Endometrium (tissue), 2 donors: Measurements from ENCODE around the gene MPZL1.

ENCODE experiments used
- FAIRE-seq: peaks from 2 replicates; lab custom pipeline; 2012; peaks lifted over from hg19 to GRCh38; lab: Jason Lieb, UNC
- donor health status: control.
- donor health status: control.

MPZL1 gene

DNA sequence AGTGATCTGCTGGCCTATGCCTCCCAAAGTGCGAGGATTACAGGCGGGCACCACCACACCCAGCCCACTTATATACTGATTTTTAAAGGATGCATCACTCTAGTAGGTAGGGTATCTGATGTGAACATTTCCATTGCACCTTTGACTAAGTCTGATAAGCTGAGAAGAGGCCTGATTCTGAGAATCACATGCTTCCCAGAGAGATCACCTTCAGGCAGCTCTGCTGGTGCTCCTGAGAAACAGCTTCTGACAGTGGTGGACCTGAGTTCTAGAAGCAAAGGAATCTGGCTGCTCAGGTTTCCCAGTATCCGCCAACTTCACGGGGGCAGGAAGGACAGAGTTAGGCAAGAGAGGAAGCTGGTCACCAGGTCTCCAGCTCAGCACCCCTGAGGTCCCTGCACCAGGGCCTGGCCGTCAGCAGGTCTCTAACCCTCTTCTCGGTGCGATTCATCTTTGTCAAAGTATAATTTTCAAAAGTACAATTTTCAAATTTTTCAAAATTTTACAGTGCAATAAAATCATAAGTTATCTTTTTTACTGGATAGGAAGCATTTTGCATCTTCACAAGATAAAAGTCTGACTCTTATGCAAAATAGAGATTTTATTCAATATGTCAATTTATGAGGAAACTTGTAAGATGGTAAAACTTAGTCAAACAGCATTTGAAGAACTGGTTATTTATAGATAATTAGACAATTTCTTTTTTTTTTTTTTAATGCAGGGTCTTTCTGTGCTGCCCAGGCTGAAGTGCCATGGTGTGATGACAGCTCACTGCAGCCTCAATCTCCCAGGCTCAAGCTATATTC lies 25.8 kb upstream of the MPZL1 start:
- no peak for FAIRE-seq

DNA sequence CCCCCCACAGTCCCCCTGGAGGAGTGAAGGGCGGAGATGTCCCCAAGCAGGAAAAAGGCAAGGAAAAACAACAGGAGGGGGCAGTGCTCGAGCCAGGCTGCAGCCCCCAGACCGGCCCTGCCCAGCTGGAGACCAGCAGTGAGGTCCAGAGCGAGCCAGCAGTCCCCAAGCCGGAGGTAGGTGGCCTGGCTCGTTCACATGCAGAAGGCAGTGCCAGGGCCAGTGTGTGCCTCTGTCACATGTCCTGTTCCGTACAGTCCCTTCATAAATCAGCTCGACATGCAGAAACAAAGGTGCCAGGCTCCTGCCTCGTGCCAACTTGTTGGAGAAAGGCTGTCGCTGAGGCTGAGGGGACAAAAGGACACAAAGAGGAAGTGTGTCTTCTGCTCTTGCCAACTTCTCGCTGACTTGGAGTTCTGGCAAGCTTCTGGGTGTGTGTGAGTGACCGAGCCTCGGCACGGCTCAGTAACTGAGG lies 24.1 kb upstream of the MPZL1 start:
- no peak for FAIRE-seq

DNA sequence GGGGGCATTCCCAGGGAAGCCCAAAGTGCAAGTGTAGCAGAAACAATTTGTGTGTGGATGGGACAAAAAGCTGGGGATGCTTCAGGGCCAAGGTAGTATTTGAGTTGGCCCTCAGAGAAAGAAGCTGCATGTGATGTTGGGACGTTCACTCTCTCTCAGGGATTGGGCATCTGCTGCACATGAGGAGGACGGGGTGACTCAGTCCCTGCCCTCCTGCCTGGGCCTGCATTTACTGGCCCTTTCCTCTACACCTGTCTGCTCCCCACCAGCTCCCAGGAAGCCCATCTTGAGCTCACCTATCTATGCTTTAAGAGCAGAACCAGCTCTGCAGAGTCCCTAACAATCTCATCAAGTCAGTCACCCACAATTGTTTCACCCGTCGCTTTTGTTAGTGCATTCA lies 23.5 kb upstream of the MPZL1 start:
- no peak for FAIRE-seq

DNA sequence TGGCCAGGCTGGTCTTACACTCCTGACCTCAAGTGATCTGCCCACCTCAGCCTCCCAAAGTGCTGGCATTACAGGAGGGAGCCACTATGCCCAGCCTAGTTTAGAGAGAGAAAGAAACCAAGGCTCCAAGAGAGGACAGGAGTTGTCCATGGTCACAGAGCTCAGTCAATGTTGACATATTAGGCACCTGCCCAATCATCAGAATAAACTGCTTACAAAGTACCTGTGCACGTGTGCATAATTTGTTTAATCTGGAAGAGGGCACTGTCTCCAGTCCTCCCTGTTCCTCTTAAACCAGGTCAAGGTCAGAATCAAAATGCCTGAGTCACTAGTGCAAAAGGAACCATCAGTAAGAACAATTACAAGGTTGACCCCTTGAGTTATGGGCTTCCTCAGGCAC lies 20.3 kb upstream of the MPZL1 start:
- no peak for FAIRE-seq

DNA sequence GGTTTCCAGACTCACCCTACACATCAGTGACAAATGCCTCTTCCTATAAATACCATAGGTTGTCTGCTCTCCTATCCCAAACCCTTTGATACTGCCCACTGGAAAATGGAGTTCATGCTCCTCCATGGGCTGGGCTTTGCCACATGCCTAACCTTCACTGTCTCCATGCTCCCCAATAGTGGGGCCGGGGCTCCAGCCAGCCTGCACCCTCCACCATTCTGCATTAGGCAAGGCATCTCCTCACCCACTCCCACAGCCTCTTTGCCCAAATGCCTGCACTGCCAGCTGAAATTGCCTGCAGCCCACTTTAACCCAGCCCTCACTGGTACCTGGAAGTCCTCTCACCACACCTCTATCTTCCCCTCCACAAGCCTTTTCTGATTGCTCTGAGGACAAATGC lies 18.2 kb upstream of the MPZL1 start:
- no peak for FAIRE-seq

DNA sequence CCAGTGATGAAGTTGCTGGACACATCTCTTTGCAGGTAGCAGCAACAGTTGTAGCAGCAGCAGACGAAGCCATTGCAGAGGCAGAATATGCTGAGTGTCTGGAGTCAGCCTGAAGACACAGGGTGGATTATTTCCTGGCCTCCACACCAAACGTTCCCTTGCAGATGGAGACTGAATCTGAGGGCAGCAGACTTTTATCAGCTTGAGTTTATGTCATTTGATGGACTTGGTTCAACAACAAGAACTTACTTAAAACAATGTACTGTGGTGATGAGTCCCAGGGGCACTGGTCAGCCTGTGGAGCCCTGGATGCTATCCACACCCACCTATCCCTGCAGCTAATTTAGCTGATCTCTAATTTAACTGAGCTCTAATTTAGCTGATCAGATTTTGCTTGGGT lies 17.1 kb upstream of the MPZL1 start:
- no peak for FAIRE-seq

DNA sequence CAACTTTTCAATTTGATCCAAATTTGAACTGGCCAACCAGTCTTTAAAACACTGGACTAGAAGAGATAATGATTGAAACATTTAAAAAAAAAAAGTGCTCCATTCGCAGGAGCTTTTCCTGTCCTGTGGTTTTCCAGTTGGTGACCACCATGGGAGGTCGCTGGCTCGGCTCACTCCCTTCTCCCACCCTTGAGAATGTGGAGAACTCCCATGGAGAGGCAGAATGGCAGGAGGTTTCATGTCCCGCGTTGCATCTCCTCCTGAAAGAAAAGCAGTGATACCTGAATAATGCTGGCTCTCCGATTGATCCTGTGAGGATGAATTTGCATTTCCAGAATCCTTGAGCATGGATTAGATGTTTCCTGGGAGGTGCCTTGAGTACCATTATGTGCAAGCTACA lies 16.5 kb upstream of the MPZL1 start:
- no peak for FAIRE-seq

DNA sequence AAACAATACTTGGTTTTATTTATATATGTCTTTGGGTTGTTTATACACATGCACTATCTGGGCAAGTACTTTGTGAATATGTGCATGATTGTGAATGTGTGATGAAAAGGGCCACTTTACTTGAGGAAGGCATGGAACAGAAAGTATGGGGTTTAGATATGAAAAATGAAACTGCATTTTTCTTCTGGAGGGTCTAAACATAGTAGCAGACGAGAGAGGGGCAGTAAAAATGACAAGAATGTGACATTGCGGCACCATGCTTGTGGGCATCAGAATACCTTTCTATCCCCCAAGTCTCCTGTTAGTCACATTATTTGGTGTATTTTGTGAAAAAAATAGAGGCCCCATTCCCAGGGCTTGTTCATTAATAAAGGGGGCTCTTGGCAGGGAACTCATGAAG lies 15.4 kb upstream of the MPZL1 start:
- FAIRE-seq: no peak

DNA sequence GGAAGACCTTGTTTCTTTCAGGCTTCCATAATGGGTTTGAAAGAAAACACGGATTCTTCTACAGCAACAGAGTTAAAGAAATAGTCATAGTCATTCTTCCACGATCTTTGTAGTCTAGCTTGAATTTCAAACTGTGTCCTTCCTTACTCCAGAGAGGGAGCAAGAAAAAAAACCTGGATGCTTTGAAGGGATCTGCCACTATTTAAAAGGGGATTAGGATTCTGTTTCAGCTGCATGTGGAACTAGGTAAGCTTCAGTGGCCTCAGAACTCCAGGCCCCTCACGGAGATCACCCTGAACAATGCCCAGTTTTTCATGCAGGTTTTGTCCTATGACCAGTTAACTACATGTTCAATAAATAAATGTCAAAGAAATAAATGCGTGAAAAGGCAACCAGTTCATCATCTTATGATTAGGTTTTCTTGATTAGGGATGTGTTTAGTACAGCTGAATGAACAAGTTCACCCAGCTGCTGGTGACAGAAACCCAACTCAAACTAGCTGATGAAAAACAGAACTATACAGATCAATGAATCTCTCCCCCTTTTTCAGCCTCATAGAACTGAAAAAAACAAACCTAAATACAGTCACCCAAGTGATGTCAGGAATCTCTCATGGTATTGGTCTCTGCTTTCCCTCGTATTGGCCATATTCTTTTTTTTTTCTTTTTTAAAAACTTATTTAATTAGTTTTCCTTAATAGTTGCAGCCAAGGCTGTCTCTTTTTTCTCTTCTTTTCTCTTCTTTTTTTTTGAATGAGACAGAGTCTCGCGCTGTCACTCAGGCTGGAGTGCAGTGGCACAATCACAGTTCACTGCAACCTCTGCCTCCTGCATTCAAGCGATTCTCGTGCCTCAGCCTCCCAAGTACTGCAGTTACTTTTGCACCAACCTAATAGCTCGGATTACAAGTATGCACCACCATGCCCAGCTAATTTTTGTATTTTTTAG lies 14.6 kb upstream of the MPZL1 start:
- FAIRE-seq: no peak

DNA sequence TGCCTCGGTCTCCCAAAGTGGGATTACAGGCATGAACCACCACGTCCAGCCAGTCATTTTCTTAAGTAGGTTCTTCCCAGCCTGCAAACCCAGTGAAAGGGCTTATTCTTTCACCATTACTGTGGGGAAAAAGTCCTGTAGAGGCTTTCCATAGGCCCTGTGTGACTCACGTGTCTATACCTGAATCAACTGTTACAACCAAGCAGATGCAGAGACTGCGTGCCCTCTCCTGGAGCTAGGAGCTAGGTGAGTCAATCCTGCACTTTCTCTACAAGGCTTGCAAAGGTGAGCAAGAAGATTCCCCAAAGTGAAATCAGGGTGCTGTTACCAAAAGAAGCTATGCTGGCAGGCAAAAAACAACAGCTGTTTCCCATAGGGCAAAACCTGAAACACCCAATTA lies 13.8 kb upstream of the MPZL1 start:
- no peak for FAIRE-seq

DNA sequence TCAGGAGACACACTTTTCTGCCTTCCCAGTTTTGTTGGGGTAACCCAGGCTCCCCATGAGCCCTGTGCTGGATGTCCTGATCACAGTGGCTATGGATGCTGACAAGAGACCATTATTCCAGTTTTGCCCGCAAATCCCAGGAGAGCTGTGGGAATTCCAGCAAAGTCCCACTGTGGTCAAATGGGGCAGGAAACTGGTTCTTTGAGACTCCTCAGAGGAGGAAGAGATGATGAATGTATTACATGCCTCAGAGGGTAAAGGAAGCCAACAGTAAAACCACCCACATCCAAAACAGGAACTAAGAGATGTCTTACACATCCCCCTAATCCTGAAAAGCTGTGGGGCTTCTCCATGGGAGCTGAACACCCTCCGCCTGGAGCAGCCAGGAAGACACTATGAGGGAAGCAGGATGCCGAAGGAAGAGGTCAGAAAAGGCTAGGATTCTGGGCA lies 12.8 kb upstream of the MPZL1 start:
- FAIRE-seq: no peak

DNA sequence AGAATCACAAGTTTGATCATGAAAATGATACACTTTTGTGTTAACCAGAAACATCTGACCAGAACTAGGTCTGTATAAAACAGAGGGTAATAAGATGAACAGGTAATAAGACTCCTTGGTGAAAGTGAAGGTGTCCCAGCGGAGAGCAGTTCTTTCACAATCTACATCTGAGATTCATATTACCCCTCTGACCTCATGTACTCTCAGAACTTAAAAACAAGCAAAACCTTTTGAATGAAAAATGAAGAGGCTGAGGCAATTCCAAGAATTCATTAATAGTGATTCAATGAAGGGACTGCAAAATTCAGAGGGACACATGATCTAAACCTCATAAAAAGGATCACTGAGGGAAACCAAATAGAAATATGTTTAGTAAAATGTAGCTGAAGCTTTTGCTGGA lies 10.9 kb upstream of the MPZL1 start:
- FAIRE-seq: no peak

DNA sequence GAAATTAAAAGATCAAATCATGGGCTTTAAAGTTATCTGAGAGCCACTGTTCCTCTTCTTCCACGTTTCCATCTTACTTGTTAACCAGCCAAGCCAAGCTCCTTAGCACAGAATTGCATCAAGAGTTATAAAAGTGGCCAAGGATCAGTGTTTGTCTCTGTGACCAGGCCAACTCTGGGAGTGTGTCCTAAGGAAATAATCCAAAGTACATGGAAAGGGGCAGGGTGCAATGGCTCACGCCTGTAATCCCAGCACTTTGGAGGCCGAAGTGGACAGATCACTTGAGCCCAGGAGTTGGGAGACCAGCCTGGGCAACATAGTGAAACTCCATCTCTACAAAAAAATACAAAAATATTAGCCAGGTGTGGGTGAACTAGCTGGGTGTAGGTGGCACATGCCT lies 10.0 kb upstream of the MPZL1 start:
- no peak for FAIRE-seq

DNA sequence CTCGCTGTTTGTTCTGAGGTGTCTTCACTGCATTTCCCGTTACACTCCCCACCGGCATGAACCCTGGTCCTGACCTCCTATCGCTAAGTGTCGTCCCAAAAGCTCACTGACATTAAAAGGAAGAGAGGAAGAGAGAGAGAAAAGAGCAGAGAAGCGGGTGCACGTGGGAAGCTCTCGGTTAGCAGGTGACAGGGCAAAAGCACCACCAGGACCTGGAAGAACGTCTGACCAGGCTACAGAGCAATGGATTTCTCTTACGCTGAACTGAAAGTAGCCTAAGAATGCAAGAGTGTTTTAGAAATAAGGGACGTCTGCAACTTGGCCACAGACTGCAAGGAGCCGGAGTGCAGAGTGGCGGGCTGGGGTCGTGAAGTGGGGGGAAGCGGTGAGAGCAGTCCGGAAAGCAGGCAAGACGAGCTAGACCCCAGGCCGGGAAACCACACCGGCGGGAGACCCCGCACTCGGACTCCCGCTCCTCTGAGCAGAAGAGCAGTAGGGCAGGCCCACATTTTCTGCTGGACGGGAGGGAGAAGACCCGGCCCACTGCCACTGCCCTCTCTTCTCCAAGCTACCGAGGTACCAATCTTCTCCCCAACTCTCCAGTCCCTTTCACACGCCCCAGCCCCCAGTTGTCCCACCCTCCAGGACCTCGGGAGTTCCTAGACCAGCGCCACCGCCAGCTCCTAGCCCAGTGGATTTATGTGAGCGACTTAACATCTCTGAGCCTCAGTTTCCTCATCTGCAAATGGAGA lies 8.3 kb upstream of the MPZL1 start:
- FAIRE-seq: no peak

DNA sequence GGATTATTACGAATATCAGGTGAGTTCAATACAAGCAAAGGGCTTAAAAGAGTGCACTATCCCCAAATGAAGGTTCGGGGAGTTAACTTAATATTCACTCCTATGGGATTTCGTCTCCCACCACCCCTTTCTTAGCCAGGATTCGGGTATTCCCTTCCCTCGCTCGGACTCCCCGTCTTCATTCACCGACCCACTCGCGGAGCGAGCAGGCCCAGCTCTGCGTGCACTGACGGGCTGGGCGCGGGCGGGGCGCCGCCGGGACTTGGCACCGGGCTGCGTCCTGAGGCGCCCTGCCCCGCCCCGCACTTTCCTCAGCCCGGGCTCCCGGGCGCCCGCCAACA lies 7.7 kb upstream of the MPZL1 start:
- no peak for FAIRE-seq

DNA sequence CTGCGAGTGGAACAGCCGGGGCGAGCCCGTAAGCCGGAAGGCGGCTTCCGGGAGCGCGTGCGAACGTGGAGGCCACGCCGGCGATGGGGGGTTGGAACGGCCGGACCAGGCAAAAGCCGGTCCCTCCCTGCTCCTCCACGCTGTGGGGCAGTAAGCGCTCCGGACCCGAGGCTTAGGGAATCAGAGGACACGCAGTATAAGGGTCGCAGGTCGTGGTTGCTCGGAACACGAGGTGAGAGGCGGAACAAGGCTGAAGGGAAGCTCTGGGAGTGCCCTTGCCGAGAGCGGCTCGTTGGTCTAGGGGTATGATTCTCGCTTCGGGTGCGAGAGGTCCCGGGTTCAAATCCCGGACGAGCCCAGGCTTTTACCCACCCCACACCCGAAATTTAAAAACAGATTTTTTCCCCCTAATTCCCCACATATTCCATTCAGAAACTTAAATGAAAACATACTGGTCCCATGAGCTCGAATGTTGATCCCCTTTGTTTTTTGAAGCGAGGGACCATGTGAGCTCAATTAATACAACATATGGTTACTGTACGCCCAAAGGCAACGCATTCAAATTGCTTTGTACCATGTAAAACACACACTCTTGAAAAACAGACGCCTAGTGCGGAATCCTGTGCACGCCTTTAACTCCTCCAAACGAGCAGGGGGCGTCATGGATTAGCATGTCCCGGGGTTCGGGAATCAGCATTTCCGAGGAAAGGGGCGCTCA lies 7.2 kb upstream of the MPZL1 start:
- FAIRE-seq: no peak

DNA sequence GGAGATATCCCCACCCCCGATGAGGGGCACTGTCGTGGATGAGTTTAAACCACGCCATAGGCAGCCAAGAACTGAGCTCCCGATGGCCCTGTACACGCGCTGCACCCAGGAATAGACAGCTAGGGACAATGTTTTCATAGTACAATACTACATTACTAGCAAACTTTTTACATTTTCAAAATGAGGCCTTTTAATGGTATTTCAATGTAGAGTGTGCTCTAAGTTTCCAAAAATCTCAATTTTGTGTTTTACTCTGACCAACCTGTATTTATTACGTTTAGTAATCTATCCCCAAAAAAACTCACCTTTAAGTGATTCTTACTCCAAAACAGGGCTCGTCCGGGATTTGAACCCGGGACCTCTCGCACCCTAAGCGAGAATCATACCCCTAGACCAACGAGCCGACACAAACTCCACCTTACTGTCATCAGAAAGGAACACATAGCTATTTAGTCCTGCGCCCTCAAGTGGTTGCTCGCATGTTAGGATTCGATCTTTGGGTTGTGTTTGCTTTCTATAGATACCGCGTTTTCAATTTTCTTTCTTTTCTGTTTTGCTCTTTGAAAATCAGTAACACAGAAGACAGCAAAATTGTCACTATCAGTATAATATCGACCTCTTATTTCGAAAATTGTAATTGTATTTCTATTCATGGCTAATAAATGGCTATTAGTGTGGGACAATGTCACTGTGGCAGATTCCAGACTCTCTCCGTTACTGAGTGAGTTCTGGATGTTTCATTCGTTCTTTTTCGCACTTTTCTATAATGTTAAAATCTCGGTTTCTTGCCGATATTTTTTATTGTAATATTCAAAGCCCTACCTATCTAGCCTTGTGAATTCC lies 6.4 kb upstream of the MPZL1 start:
- peak; percentile 60 for FAIRE-seq

DNA sequence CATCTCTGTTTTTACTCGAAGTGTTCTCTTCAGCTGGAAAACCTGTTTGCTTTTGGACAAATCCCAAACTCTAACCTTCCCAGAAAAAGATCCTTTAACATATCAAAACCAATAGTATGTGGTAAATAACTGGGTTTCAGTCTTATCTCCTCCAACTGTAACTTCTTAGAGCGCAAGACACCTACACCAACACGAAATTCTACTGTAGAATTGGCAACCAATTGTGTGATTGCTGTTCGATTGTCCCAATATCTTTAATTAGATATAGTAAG lies 5.8 kb upstream of the MPZL1 start:
- no peak for FAIRE-seq

DNA sequence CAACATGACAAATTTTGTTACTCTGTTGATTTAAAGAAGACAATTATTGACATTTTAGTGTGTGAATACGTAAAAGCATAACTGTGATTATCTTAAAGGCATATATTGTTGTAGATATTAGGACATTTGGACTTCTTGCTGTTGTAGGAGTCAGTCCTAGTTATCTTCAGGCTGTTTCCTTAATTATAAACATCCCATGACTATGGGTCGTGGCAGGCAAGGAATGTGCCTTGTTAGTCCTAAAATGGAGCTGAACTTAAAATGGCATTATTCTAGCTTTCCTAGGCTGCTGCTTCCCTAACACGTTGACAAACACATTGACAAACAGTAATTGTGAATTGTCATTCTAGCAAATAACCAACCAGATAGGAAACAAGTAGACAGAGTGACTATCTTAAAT lies 4.4 kb upstream of the MPZL1 start:
- no peak for FAIRE-seq

DNA sequence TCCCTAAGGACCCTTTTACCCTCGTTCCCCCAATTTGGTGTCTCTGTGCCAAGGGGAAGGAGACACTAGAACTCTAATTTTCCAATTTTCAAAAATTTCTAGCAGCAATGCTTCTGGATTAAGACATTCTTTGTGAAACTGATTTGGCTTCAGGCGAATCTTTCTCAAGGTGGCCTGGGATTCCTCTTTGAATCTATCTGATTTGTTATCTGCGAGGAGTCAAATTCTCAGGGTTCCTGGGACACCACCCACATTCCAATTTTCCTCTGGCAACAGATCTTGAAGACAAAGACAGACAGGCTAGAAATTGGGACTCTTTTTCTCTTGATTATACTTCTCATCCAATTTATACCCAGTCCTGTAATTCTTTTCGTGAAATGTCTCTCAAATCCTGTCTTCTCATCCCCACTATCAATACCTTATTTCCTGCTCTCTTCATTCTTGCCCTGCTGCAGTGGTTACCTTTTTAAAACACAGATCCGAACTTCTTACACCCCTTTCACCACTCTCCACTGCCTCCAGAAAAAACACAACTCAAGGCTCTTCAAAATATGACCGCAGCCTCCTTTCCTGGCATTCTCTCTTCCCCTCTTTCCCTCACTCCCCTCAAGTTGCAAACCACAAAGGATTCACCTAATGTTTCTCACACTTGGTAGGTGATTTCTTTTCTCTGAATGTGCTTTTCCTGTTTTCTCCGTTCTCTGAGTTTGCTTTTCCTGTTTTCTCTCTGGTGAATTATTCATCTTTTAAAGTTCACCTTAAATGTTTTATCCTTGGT lies 2.7 kb upstream of the MPZL1 start:
- FAIRE-seq: no peak
